OCI-LY7 (cell line): ENCODE results near the gene HTT-AS.

Experiments used
- EZH2phosphoT487 ChIP-seq: fragments of 200-600 bp; sonication (generic); IDR thresholded peaks from 2 replicates; pipeline ENCODE4 v1.6.1; 2018; ENCODE audit warnings: low read depth, borderline replicate concordance, mild to moderate bottlenecking, mixed run types, antibody characterized with exemption, low read length, moderate library complexity, mixed read lengths
- TF ChIP-seq, protein P1 (sequence below): fragments of 200-600 bp; sonication (generic); conservative IDR thresholded peaks from 2 replicates; pipeline ENCODE4 v1.5.1; 2014; ENCODE audit warnings: mild to moderate bottlenecking, antibody characterized with exemption, low read length, moderate library complexity, mixed read lengths

DNA sequence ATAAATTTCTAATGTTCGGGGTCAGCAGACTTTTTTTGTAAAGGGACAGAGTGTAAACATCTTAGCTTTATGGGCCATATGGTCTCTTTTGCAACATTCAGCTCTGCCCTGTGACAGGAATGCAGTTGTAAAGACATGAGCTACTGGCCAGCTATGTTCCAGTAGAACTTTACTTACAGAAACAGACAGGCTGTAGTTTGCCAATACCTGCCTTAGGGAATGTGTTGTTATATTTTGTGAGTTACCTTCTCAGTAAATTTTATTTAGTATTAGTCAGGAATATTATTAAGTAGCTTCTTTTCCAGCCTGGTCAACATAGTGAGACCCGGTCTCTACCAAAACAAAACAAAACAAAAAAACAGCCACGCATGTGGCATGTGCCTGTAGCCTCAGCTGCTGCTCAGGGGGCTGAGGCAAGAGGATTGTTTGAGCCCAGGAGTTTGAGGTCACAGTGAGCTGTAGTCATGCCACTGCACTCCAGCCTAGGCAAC, 48.9 kb upstream of the HTT-AS start:
- TF ChIP-seq, protein P1, sequence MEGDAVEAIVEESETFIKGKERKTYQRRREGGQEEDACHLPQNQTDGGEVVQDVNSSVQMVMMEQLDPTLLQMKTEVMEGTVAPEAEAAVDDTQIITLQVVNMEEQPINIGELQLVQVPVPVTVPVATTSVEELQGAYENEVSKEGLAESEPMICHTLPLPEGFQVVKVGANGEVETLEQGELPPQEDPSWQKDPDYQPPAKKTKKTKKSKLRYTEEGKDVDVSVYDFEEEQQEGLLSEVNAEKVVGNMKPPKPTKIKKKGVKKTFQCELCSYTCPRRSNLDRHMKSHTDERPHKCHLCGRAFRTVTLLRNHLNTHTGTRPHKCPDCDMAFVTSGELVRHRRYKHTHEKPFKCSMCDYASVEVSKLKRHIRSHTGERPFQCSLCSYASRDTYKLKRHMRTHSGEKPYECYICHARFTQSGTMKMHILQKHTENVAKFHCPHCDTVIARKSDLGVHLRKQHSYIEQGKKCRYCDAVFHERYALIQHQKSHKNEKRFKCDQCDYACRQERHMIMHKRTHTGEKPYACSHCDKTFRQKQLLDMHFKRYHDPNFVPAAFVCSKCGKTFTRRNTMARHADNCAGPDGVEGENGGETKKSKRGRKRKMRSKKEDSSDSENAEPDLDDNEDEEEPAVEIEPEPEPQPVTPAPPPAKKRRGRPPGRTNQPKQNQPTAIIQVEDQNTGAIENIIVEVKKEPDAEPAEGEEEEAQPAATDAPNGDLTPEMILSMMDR: no peak
- TF ChIP-seq EZH2phosphoT487: no peak
